ENCODE data around the gene LRP8. TPM values are rescaled to one million over a fixed set of nuclear protein-coding genes. Genes with fewer than 3 reads are reported as not detected.

LRP8 gene
- total and polyA plus RNA-seq, 9 of the 15 experiments (the other 6 are each of a cell fraction or from before 2014, with no cell fraction given), result 7.1 to 56.1 (median 31.3) TPM

DNA sequence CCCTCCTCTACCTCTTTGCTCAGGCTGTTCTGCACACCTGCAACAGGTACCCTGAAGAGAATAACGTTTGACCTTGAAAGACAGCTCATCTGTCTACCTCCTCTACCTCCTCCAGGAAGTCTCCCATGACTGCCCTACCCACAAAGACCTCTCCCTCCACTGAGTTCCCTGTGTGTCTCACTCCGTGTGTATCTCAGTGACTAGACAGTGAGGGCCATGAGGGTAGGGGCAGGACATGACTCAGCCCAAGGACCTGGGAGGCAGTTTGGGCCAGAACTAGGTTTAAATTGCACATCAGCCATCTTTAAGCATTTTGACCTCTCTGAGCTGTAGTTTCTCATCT is 32.0 kb upstream of the LRP8 start (continued):
- TF ChIP-seq, protein P1, sequence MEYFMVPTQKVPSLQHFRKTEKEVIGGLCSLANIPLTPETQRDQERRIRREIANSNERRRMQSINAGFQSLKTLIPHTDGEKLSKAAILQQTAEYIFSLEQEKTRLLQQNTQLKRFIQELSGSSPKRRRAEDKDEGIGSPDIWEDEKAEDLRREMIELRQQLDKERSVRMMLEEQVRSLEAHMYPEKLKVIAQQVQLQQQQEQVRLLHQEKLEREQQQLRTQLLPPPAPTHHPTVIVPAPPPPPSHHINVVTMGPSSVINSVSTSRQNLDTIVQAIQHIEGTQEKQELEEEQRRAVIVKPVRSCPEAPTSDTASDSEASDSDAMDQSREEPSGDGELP (CRISPR knock-in tag; IDR thresholded peaks at IDR 0.05; ENCODE audit: borderline replicate concordance), result no peak
- TF ChIP-seq KDM1A (IDR thresholded peaks at IDR 0.05), result peak in 1 of 2 experiments; percentile 35; a peak in 1 of 4 replicates
- peak in 1 of 3 experiments; percentile 26 for TF ChIP-seq YY1 (IDR thresholded peaks at IDR 0.05; ENCODE audit: borderline replicate concordance in 1 of 3, control insufficient read depth in 1 of 3, extremely low read depth in 1 of 3, insufficient read depth in 3 of 3, insufficient read length in 1 of 3, insufficient replicate concordance in 2 of 3, low read depth in 1 of 3, low read length in 2 of 3)
- no peak for TF ChIP-seq NR2C2 (CRISPR knock-in tag; IDR thresholded peaks at IDR 0.05)
- no peak for TF ChIP-seq NR2C2 (tag; IDR thresholded peaks at IDR 0.05)
- TF ChIP-seq ZFX (CRISPR knock-in tag; IDR thresholded peaks at IDR 0.05), result no peak
- TF ChIP-seq ESRRA (IDR thresholded peaks at IDR 0.05; ENCODE audit: borderline replicate concordance, low read depth), result peak; percentile 57; the same call in 1 of the 2 replicates
- TF ChIP-seq ZNF436 (CRISPR knock-in tag; IDR thresholded peaks at IDR 0.05), result peak; percentile 73; the same call in 1 of the 2 replicates
- no peak for TF ChIP-seq ZNF778 (CRISPR knock-in tag; IDR thresholded peaks at IDR 0.05)
- TF ChIP-seq, protein P2, sequence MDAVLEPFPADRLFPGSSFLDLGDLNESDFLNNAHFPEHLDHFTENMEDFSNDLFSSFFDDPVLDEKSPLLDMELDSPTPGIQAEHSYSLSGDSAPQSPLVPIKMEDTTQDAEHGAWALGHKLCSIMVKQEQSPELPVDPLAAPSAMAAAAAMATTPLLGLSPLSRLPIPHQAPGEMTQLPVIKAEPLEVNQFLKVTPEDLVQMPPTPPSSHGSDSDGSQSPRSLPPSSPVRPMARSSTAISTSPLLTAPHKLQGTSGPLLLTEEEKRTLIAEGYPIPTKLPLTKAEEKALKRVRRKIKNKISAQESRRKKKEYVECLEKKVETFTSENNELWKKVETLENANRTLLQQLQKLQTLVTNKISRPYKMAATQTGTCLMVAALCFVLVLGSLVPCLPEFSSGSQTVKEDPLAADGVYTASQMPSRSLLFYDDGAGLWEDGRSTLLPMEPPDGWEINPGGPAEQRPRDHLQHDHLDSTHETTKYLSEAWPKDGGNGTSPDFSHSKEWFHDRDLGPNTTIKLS (IDR thresholded peaks at IDR 0.05; ENCODE audit: borderline replicate concordance, low read depth), result no peak
- TF ChIP-seq TSC22D4 (tag; IDR thresholded peaks at IDR 0.05), result no peak
- TF ChIP-seq BCOR (IDR thresholded peaks at IDR 0.05), result peak; percentile 75
- TF ChIP-seq, protein P3, sequence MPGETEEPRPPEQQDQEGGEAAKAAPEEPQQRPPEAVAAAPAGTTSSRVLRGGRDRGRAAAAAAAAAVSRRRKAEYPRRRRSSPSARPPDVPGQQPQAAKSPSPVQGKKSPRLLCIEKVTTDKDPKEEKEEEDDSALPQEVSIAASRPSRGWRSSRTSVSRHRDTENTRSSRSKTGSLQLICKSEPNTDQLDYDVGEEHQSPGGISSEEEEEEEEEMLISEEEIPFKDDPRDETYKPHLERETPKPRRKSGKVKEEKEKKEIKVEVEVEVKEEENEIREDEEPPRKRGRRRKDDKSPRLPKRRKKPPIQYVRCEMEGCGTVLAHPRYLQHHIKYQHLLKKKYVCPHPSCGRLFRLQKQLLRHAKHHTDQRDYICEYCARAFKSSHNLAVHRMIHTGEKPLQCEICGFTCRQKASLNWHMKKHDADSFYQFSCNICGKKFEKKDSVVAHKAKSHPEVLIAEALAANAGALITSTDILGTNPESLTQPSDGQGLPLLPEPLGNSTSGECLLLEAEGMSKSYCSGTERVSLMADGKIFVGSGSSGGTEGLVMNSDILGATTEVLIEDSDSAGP (CRISPR knock-in tag; IDR thresholded peaks at IDR 0.05), result 0 out of 2 replicates have a peak, but pooled peaks have one; percentile 34
- no peak for TF ChIP-seq TFAM (CRISPR knock-in tag; conservative IDR thresholded peaks at IDR 0.05)
- TF ChIP-seq ARNT (IDR thresholded peaks at IDR 0.05), result no peak
- TF ChIP-seq, protein P4, sequence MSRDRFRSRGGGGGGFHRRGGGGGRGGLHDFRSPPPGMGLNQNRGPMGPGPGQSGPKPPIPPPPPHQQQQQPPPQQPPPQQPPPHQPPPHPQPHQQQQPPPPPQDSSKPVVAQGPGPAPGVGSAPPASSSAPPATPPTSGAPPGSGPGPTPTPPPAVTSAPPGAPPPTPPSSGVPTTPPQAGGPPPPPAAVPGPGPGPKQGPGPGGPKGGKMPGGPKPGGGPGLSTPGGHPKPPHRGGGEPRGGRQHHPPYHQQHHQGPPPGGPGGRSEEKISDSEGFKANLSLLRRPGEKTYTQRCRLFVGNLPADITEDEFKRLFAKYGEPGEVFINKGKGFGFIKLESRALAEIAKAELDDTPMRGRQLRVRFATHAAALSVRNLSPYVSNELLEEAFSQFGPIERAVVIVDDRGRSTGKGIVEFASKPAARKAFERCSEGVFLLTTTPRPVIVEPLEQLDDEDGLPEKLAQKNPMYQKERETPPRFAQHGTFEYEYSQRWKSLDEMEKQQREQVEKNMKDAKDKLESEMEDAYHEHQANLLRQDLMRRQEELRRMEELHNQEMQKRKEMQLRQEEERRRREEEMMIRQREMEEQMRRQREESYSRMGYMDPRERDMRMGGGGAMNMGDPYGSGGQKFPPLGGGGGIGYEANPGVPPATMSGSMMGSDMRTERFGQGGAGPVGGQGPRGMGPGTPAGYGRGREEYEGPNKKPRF (IDR thresholded peaks at IDR 0.05; ENCODE audit: low read depth, low read length), result no peak
- no peak for TF ChIP-seq STAT5B (CRISPR knock-in tag; IDR thresholded peaks at IDR 0.05)
- TF ChIP-seq C11orf30 (IDR thresholded peaks at IDR 0.05; ENCODE audit: low read depth), result no peak
- no peak for TF ChIP-seq RFX5 (IDR thresholded peaks at IDR 0.05; ENCODE audit: low read depth, low read length)
- TF ChIP-seq MCM5 (IDR thresholded peaks at IDR 0.05; ENCODE audit: low read depth), result no peak

Measured in K562 (cell line).